Mesothelial cell of epicardium (in vitro differentiated cells): ENCODE data around the gene SYT1. TPM values are rescaled to one million over a fixed set of nuclear protein-coding genes. Genes with fewer than 3 reads are reported as not detected.

ENCODE experiments used
- DNase-seq, 2 experiments: peaks; one replicate each; pipeline ENCODE4 v3.0.0; 2021; ENCODE audit warnings: low spot score in 2 of 2; ENCODE audit not compliant: unreplicated experiment in 2 of 2
- H3K27ac Mint-ChIP-seq: 2 replicates; pipeline ENCODE4 v1.8.0; 2021; ENCODE audit warnings: mixed read lengths
- H3K27me3 Mint-ChIP-seq: 2 replicates; pipeline ENCODE4 v1.8.0; 2021; ENCODE audit warnings: low read depth, mixed read lengths
- H3K36me3 Mint-ChIP-seq: 2 replicates; pipeline ENCODE4 v1.8.0; 2021; ENCODE audit warnings: mixed read lengths
- H3K4me1 Mint-ChIP-seq: 2 replicates; pipeline ENCODE4 v1.8.0; 2021; ENCODE audit warnings: mixed read lengths
- H3K4me3 Mint-ChIP-seq: 2 replicates; pipeline ENCODE4 v1.8.0; 2021; ENCODE audit warnings: mild to moderate bottlenecking, moderate library complexity, mixed read lengths
- H3K9me3 Mint-ChIP-seq: 2 replicates; pipeline ENCODE4 v1.8.0; 2021; ENCODE audit warnings: mixed read lengths
- total RNA-seq: library from RNA; stranded (reverse); gene quantifications from 3 replicates; pipeline ENCODE4 v1.2.1, GENCODE V29; 2021
- TF ChIP-seq, protein P1 (sequence below): fragments of 200-600 bp; sonication (generic); IDR thresholded peaks from one replicate; pipeline ENCODE4 v1.5.0; 2021; ENCODE audit warnings: antibody characterized with exemption; ENCODE audit not compliant: unreplicated experiment

SYT1 gene
- total RNA-seq, 1 donor from 2014 or later, result 13.6 TPM

- Mint-ChIP-seq H3K27ac (no peak overlapping the region), H3K9me3 (no peaks in the 10 kb centered on the region), H3K4me1 (peaks cover 22% of the 10 kb centered on the region), H3K27me3 (no peaks in the 10 kb centered on the region), H3K4me3 (no peak overlapping the region), H3K36me3 (no peaks in the 10 kb centered on the region)
- TF ChIP-seq, protein P1, sequence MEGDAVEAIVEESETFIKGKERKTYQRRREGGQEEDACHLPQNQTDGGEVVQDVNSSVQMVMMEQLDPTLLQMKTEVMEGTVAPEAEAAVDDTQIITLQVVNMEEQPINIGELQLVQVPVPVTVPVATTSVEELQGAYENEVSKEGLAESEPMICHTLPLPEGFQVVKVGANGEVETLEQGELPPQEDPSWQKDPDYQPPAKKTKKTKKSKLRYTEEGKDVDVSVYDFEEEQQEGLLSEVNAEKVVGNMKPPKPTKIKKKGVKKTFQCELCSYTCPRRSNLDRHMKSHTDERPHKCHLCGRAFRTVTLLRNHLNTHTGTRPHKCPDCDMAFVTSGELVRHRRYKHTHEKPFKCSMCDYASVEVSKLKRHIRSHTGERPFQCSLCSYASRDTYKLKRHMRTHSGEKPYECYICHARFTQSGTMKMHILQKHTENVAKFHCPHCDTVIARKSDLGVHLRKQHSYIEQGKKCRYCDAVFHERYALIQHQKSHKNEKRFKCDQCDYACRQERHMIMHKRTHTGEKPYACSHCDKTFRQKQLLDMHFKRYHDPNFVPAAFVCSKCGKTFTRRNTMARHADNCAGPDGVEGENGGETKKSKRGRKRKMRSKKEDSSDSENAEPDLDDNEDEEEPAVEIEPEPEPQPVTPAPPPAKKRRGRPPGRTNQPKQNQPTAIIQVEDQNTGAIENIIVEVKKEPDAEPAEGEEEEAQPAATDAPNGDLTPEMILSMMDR, result no peak
- no peak for DNase-seq
Observed at GRCh38 chr12:79082595-79082994, 218.0 kb downstream of the SYT1 start.

DNA sequence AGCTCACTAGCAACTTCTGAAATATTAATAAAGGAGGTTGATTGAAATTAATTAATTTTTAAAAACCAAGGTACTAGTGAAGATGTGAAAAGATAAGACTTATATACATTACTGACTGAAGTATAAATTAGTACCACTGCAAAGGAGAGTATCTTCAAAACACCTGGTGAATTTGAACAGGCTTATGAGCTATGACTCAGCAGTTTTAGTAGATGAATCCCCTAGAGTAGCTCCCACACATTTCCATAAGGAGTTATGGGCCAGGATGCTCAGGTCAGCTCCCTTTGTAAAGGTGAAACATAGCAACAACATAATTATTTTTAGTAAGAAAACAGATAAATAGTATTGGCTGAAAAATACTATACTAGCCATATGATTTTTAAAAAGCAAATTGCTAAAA, 218.6 kb downstream of the SYT1 start:
- H3K4me3 Mint-ChIP-seq, result no peak overlapping the region
- no peaks in the 10 kb centered on the region for H3K36me3 Mint-ChIP-seq
- H3K27ac Mint-ChIP-seq, result no peak overlapping the region
- H3K9me3 Mint-ChIP-seq, result no peaks in the 10 kb centered on the region
- no peaks in the 10 kb centered on the region for H3K27me3 Mint-ChIP-seq
- no peak for DNase-seq
- TF ChIP-seq, protein P1, result no peak
- H3K4me1 Mint-ChIP-seq, result peaks cover 23% of the 10 kb centered on the region

- Mint-ChIP-seq H3K9me3 (no peaks in the 10 kb centered on the region), H3K27ac (no peak overlapping the region), H3K36me3 (no peaks in the 10 kb centered on the region), H3K4me1 (peaks cover 38% of the 10 kb centered on the region), H3K27me3 (no peaks in the 10 kb centered on the region), H3K4me3 (no peak overlapping the region)
- DNase-seq, result no peak
- TF ChIP-seq, protein P1, result no peak
Observed at GRCh38 chr12:79085106-79085682, 220.6 kb downstream of the SYT1 start.

DNA sequence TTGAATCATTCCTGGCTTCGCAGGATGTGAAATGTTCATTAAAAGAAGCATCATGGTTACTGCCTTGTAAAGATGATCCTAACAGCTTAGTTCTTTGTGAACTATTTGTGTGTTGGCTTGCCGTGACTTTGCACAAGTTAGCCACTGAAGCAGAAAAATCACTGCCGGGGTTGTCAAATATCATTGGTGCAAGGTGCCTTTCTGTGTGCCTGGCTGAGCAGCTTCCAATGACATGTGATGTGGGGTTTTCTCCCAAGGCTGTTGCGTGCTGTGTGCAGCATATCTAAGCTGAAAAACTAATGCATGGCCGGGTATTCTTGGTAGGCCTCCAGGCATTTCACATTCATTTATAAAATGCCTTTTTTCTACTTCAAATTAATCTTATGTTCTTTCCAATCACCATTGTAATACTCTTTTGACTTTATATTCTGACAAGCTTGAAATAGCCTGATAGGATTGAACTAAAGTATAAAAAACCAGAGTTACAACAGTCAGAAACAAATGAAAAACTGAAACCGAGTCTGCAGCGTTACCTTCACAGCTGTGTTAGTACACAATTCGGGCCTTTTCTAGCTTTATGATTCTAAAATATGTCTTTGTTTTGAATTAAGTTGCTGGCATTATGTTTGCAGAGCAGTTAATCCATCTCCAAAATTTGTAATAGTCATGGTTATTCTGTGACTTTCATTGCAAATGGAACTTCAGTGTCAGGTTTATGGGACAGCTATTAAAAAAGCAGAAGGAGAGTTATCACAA, 222.1 kb downstream of the SYT1 start:
- TF ChIP-seq, protein P1, result no peak
- Mint-ChIP-seq H3K27me3 (no peaks in the 10 kb centered on the region), H3K27ac (peak overlapping the region; percentile 44), H3K36me3 (no peaks in the 10 kb centered on the region), H3K4me1 (peaks cover 46% of the 10 kb centered on the region), H3K9me3 (no peaks in the 10 kb centered on the region), H3K4me3 (no peak overlapping the region)
- DNase-seq, result no peak

GRCh38 chr12:79098530-79098929, 234.0 kb downstream of the SYT1 start:
- Mint-ChIP-seq H3K27me3 (no peaks in the 10 kb centered on the region), H3K36me3 (no peaks in the 10 kb centered on the region), H3K27ac (no peak overlapping the region), H3K9me3 (no peaks in the 10 kb centered on the region), H3K4me3 (no peak overlapping the region), H3K4me1 (peaks cover 5% of the 10 kb centered on the region)
- TF ChIP-seq, protein P1, result no peak
- DNase-seq, result no peak
